HFFc6 (cell line): ENCODE results near the gene NUBPL. TPM values are rescaled to one million over a fixed set of nuclear protein-coding genes. Genes with fewer than 3 reads are reported as not detected.

Experiments used
- DNase-seq: peaks from one replicate; pipeline ENCODE4 v3.0.0-alpha.2; 2018
- H3K27ac Mint-ChIP-seq: 2 replicates; pipeline ENCODE4 v1.8.0; 2020; ENCODE audit warnings: mild to moderate bottlenecking, mixed read lengths
- H3K27me3 Mint-ChIP-seq: 2 replicates; pipeline ENCODE4 v1.8.0; 2021; ENCODE audit warnings: mild to moderate bottlenecking, moderate library complexity, mixed read lengths; ENCODE audit not compliant: insufficient read depth
- H3K36me3 Mint-ChIP-seq: 2 replicates; pipeline ENCODE4 v1.8.0; 2021; ENCODE audit warnings: low read depth, mixed read lengths
- H3K4me1 Mint-ChIP-seq: 2 replicates; pipeline ENCODE4 v1.8.0; 2020; ENCODE audit warnings: low read depth, mixed read lengths
- H3K4me3 Mint-ChIP-seq: 2 replicates; pipeline ENCODE4 v1.8.0; 2020; ENCODE audit warnings: mild to moderate bottlenecking, moderate library complexity, mixed read lengths
- H3K9me3 Mint-ChIP-seq: 2 replicates; pipeline ENCODE4 v1.8.0; 2020; ENCODE audit warnings: mild to moderate bottlenecking, mixed read lengths
- total RNA-seq, 6 experiments: library from RNA; stranded (reverse); fragmentation: NEBNext Ultra II Directional; extraction: Animal tissue kit (Norgen Biotek cat#: 25700); gene quantifications; 2 replicates in 1 of 6; 3 replicates in 5 of 6; pipeline ENCODE4 v1.2.3, GENCODE V29; 2021
- TF ChIP-seq, protein P1 (sequence below): fragments of 200-600 bp; sonication (generic); IDR thresholded peaks from 2 replicates; pipeline ENCODE4 v1.5.0; 2021; ENCODE audit warnings: antibody characterized with exemption, mild to moderate bottlenecking

NUBPL gene
- total RNA-seq, 6 experiments from 2014 or later = 8.2 to 10.7 (median 9.7) TPM

DNA sequence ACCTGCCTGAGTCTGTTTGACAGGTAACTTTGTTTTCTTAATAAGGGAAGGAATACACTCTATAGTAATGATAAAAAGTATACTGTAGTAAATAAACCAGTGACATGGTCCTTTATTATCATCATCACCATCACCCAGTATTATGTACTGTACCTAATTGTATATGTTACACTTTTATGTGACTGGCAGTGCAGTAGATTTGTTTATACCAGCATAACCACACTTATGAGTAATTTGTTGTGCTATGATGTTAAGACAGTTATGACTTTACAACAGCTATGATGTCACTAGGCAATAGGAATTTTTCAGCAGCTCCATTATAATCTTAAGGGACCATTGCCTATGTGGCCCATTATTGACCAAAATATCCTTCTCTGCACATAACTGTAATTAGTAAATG is 155.0 kb downstream of the NUBPL start:
- Mint-ChIP-seq H3K9me3 (peaks cover 7% of the 10 kb centered on the region), H3K36me3 (peaks cover 13% of the 10 kb centered on the region), H3K27ac (no peak overlapping the region), H3K4me1 (no peaks in the 10 kb centered on the region), H3K4me3 (no peak overlapping the region), H3K27me3 (no peaks in the 10 kb centered on the region)
- DNase-seq = peak; percentile 3
- TF ChIP-seq, protein P1, sequence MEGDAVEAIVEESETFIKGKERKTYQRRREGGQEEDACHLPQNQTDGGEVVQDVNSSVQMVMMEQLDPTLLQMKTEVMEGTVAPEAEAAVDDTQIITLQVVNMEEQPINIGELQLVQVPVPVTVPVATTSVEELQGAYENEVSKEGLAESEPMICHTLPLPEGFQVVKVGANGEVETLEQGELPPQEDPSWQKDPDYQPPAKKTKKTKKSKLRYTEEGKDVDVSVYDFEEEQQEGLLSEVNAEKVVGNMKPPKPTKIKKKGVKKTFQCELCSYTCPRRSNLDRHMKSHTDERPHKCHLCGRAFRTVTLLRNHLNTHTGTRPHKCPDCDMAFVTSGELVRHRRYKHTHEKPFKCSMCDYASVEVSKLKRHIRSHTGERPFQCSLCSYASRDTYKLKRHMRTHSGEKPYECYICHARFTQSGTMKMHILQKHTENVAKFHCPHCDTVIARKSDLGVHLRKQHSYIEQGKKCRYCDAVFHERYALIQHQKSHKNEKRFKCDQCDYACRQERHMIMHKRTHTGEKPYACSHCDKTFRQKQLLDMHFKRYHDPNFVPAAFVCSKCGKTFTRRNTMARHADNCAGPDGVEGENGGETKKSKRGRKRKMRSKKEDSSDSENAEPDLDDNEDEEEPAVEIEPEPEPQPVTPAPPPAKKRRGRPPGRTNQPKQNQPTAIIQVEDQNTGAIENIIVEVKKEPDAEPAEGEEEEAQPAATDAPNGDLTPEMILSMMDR = no peak

- TF ChIP-seq, protein P1 = no peak
- no peaks in the 10 kb centered on the region for H3K9me3 Mint-ChIP-seq
- no peak for DNase-seq
- H3K4me3 Mint-ChIP-seq = no peak overlapping the region
- no peak overlapping the region for H3K27ac Mint-ChIP-seq
- 0 out of 2 replicates have a peak, but pooled peaks cover 4% of the 10 kb centered on the region for H3K36me3 Mint-ChIP-seq
- no peaks in the 10 kb centered on the region; the same call in 1 of the 2 replicates for H3K27me3 Mint-ChIP-seq
- H3K4me1 Mint-ChIP-seq = no peaks in the 10 kb centered on the region
Observed at GRCh38 chr14:31717294-31718085, 156.3 kb downstream of the NUBPL start.

- Mint-ChIP-seq H3K9me3 (no peaks in the 10 kb centered on the region), H3K4me3 (no peak overlapping the region), H3K36me3 (no peaks in the 10 kb centered on the region), H3K27ac (no peak overlapping the region), H3K27me3 (no peaks in the 10 kb centered on the region; the same call in 1 of the 2 replicates), H3K4me1 (no peaks in the 10 kb centered on the region)
- TF ChIP-seq, protein P1 = no peak
- no peak for DNase-seq
Observed at GRCh38 chr14:31718585-31718984, 157.4 kb downstream of the NUBPL start.

DNA sequence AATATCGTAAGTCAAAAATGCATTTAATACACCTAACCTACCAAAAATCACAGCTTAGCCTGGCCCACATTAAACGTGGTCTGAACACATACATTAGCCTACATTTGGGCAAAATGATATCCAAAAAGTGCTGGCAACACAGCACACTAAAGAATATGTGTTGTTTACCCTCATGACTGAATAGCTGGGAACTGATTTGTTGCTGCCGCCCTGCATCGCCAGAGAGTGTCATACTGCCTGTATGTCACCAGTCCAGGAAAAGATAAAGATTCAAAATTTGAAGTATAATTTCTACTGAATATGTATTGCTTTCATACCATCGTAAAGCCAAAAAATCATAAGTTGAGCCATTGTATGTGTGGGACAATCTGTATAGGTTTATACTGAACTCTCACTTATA is 157.8 kb downstream of the NUBPL start:
- Mint-ChIP-seq H3K27ac (no peak overlapping the region), H3K36me3 (no peaks in the 10 kb centered on the region), H3K4me1 (no peaks in the 10 kb centered on the region), H3K4me3 (no peak overlapping the region), H3K27me3 (no peaks in the 10 kb centered on the region; the same call in 1 of the 2 replicates), H3K9me3 (no peaks in the 10 kb centered on the region)
- TF ChIP-seq, protein P1 = no peak
- DNase-seq = no peak

- Mint-ChIP-seq H3K27me3 (no peaks in the 10 kb centered on the region; the same call in 1 of the 2 replicates), H3K4me1 (no peaks in the 10 kb centered on the region), H3K36me3 (peaks cover 3% of the 10 kb centered on the region; the same call in 1 of the 2 replicates), H3K9me3 (peaks cover 3% of the 10 kb centered on the region; the same call in 1 of the 2 replicates), H3K4me3 (no peak overlapping the region), H3K27ac (no peak overlapping the region)
- no peak for DNase-seq
- TF ChIP-seq, protein P1 = no peak
Observed at GRCh38 chr14:31726337-31726736, 165.1 kb downstream of the NUBPL start.
